Gastroesophageal sphincter (tissue), 4 donors: ENCODE results near the gene FOXB2. TPM values are rescaled to one million over a fixed set of nuclear protein-coding genes. Genes with fewer than 3 reads are reported as not detected.

Experiments
- ATAC-seq: fragments of 150-250 bp; one replicate; pipeline ENCODE4 v1.9.1; 2016; ENCODE audit warnings: mild to moderate bottlenecking, moderate library complexity
- H3K27ac ChIP-seq, 4 donors: fragments of 200-600 bp; sonication (generic) in 3 of 4; 1 replicate in 3 of 4; 2 replicates in 1 of 4; pipeline ENCODE4 v1.5.1; 2016 to 2019
- H3K27me3 ChIP-seq: fragments of 200-600 bp; sonication (generic); one replicate; pipeline ENCODE4 v1.5.1; 2019
- H3K36me3 ChIP-seq, 2 donors: fragments of 200-600 bp; sonication (generic); one replicate each; pipeline ENCODE4 v1.5.1; 2019; ENCODE audit warnings: control low read depth in 1 of 2
- H3K4me1 ChIP-seq, 3 donors: fragments of 200-600 bp; sonication (generic); 1 replicate in 2 of 3; 2 replicates in 1 of 3; pipeline ENCODE4 v1.5.1; 2016 to 2019; ENCODE audit warnings: control low read depth in 2 of 3
- H3K4me3 ChIP-seq, 2 donors: fragments of 200-600 bp; sonication (generic); one replicate each; pipeline ENCODE4 v1.5.1; 2019; ENCODE audit warnings: mild to moderate bottlenecking in 1 of 2, moderate library complexity in 1 of 2
- H3K9me3 ChIP-seq, 3 donors: fragments of 200-600 bp; sonication (generic); one replicate each; pipeline ENCODE4 v1.5.1; 2017 to 2019; ENCODE audit warnings: control low read depth in 2 of 3
- EP300 ChIP-seq: sonication (generic); formaldehyde crosslinking; IDR thresholded peaks from one replicate; pipeline ENCODE4 v1.6.1; 2017; ENCODE audit warnings: antibody characterized with exemption, mild to moderate bottlenecking
- POLR2A ChIP-seq, 2 donors: fragments of 450-650 bp; IDR thresholded peaks; one replicate each; pipeline ENCODE4 v1.6.1; 2017; ENCODE audit warnings: antibody characterized with exemption in 2 of 2, mild to moderate bottlenecking in 2 of 2, moderate library complexity in 1 of 2
- POLR2AphosphoS5 ChIP-seq: sonication (generic); formaldehyde crosslinking; IDR thresholded peaks from one replicate; pipeline ENCODE4 v1.6.1; 2017; ENCODE audit warnings: antibody characterized with exemption
- WGBS, 2 donors: methylation state at CpG; one replicate each; pipeline ENCODE4 v1.1.5; 2018; ENCODE audit warnings: low coverage in 1 of 2; 5-methylcytosine and 5-hydroxymethylcytosine counted together
- total RNA-seq, 4 donors: library from RNA; depleted of rRNA; stranded (reverse); fragments of >200 nt; gene quantifications; one replicate each; pipeline ENCODE4 v1.1.0, GENCODE V29; 2016
- TF ChIP-seq, protein P1 (sequence below), 4 experiments: fragments of 200-600 bp in 2 of 4; fragments of 450-650 bp in 2 of 4; sonication (generic) in 1 of 4; IDR thresholded peaks; one replicate each; pipeline ENCODE4 v1.5.1; 2017 to 2019; ENCODE audit warnings: antibody characterized with exemption in 4 of 4, mild to moderate bottlenecking in 2 of 4, moderate library complexity in 2 of 4

FOXB2 gene
- total RNA-seq, 4 donors from 2014 or later: not detected

- no peak for ATAC-seq
- TF ChIP-seq POLR2A (IDR thresholded peaks at IDR 0.05): no peak
- Histone ChIP-seq H3K9me3 (no peaks in the 10 kb centered on the region), H3K4me1 (peaks cover 0 to 89% (median 30%) of the 10 kb centered on the region in 3 donors), H3K27ac (no peak overlapping the region), H3K4me3 (peak overlapping the region in 1 of 2 donors; percentile 26), H3K27me3 (peaks cover 100% of the 10 kb centered on the region), H3K36me3 (no peaks in the 10 kb centered on the region)
- 2 to 10% methylated on average over 7 to 11 of the region's 64 CpGs for WGBS, 2 donors
These were observed 1.1 kb upstream of the FOXB2 start for GRCh38 chr9:77018058-77018968.

DNA sequence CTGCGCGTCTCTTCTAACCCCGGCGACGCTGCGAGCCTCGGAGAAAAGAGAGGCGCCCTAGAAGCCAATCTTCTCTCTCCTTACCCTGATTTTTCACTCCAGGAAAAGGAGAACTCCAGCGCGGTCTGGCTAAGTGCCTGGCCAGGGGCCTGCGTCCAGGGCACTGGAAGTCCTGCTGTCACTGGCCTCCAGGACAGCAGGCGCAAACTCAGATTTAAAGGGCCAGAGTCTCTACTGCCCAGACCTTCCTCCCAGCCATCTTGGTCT lies 553 bp upstream of the FOXB2 start:
- Histone ChIP-seq H3K27ac (no peak overlapping the region), H3K27me3 (peaks cover 100% of the 10 kb centered on the region), H3K9me3 (no peaks in the 10 kb centered on the region), H3K4me3 (peak overlapping the region in 1 of 2 donors; percentile 26), H3K36me3 (no peaks in the 10 kb centered on the region), H3K4me1 (peaks cover 0 to 85% (median 30%) of the 10 kb centered on the region in 3 donors)
- TF ChIP-seq, protein P1, sequence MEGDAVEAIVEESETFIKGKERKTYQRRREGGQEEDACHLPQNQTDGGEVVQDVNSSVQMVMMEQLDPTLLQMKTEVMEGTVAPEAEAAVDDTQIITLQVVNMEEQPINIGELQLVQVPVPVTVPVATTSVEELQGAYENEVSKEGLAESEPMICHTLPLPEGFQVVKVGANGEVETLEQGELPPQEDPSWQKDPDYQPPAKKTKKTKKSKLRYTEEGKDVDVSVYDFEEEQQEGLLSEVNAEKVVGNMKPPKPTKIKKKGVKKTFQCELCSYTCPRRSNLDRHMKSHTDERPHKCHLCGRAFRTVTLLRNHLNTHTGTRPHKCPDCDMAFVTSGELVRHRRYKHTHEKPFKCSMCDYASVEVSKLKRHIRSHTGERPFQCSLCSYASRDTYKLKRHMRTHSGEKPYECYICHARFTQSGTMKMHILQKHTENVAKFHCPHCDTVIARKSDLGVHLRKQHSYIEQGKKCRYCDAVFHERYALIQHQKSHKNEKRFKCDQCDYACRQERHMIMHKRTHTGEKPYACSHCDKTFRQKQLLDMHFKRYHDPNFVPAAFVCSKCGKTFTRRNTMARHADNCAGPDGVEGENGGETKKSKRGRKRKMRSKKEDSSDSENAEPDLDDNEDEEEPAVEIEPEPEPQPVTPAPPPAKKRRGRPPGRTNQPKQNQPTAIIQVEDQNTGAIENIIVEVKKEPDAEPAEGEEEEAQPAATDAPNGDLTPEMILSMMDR (IDR thresholded peaks at IDR 0.05): no peak
- TF ChIP-seq POLR2A (IDR thresholded peaks at IDR 0.05): no peak
- no peak for TF ChIP-seq EP300
- no peak for TF ChIP-seq POLR2AphosphoS5
- 0% methylated on average over 9 of the region's 12 CpGs; no CpG with 5 or more reads in 1 of the 2 donors for WGBS, 2 donors
- no peak for ATAC-seq

GRCh38 chr9:77019926-77020412 lies 514 bp downstream of the FOXB2 start:
- H3K27ac ChIP-seq: no peak overlapping the region
- H3K4me1 ChIP-seq: peaks cover 0 to 75% (median 30%) of the 10 kb centered on the region in 3 donors
- TF ChIP-seq POLR2A (IDR thresholded peaks at IDR 0.05): no peak
- TF ChIP-seq POLR2AphosphoS5: no peak
- no peak for TF ChIP-seq EP300
- TF ChIP-seq, protein P1 (IDR thresholded peaks at IDR 0.05): no peak
- no peaks in the 10 kb centered on the region for H3K9me3 ChIP-seq
- H3K27me3 ChIP-seq: peaks cover 100% of the 10 kb centered on the region
- 0% methylated on average over 2 of the region's 58 CpGs; no CpG with 5 or more reads in 1 of the 2 donors for WGBS, 2 donors
- H3K36me3 ChIP-seq: no peaks in the 10 kb centered on the region
- no peak for ATAC-seq
- H3K4me3 ChIP-seq: peak overlapping the region in 1 of 2 donors; percentile 30

GRCh38 chr9:77020413-77021290 lies 1.2 kb downstream of the FOXB2 start:
- Histone ChIP-seq H3K4me3 (peak overlapping the region in 1 of 2 donors; percentile 30), H3K9me3 (no peaks in the 10 kb centered on the region), H3K27me3 (peaks cover 100% of the 10 kb centered on the region), H3K36me3 (no peaks in the 10 kb centered on the region), H3K4me1 (peaks cover 0 to 68% (median 30%) of the 10 kb centered on the region in 3 donors), H3K27ac (no peak overlapping the region)
- TF ChIP-seq POLR2A (IDR thresholded peaks at IDR 0.05) (no peak), POLR2AphosphoS5 (no peak), EP300 (no peak)
- TF ChIP-seq, protein P1 (IDR thresholded peaks at IDR 0.05): no peak
- ATAC-seq: no peak
- WGBS, 2 donors: 10 to 16% methylated on average over 5 to 14 of the region's 75 CpGs

DNA sequence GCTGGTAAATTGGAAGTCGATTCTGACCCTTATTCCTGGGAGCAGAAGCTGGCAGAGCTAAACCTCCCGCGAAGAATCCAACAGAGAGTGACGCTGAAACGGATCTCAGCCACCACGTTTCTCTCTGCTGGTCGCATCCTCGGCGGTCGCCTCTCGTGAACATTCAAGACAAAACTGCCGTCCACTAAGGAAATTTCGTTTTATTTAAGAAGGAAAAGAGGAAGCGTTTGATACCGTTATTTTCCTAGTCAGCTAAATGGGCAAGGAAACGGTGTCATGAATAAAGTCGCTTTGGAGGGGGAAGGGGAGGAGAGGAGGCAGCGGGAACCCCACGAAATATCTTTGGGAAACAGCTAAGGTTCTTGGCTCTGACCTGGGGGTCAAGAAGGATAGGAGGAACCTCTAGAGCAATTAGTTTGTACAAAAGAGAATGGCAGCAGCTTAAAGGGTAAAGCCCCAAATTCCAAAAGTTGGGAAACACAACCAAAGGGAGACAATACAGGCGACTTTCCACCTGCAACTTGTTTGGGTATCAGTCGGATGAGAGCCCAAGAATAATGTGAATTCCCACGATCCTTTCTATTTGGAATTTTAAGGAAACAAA lies 1.9 kb downstream of the FOXB2 start:
- H3K27me3 ChIP-seq: peaks cover 97% of the 10 kb centered on the region

More for the DNA sequence above, 1.9 kb downstream of the FOXB2 start:
- no peak overlapping the region for H3K4me3 ChIP-seq
- WGBS, 2 donors: 3 to 8% methylated on average over 10 to 22 of the region's 22 CpGs
- peak; percentile 17 for TF ChIP-seq POLR2AphosphoS5
- TF ChIP-seq, protein P1 (IDR thresholded peaks at IDR 0.05): no peak
- H3K36me3 ChIP-seq: no peaks in the 10 kb centered on the region
- peaks cover 0 to 60% (median 24%) of the 10 kb centered on the region in 3 donors for H3K4me1 ChIP-seq
- H3K27ac ChIP-seq: no peak overlapping the region
- ATAC-seq: no peak
- H3K9me3 ChIP-seq: no peaks in the 10 kb centered on the region
